WTC11 (cell line): ENCODE measurements around the gene NTN4. TPM values are rescaled to one million over a fixed set of nuclear protein-coding genes. Genes with fewer than 3 reads are reported as not detected.

Source experiments
- ATAC-seq: fragments of 200-7000 bp; cut with Tn5 transposase; 2 replicates; pipeline ENCODE4 v1.10.0; 2021; ENCODE audit warnings: mild to moderate bottlenecking, moderate library complexity
- CTCF ChIA-PET: fragments of 300-600 bp; sonication (Branson Sonifier 250); formaldehyde crosslinking; loops from one replicate; lab custom pipeline; 2021; ENCODE audit warnings: antibody characterized with exemption; lab: Charles Lee
- POLR2A ChIA-PET: fragments of 350-600 bp; sonication (Branson Sonifier 250); formaldehyde crosslinking; loops from one replicate; lab custom pipeline; 2021; ENCODE audit warnings: antibody characterized with exemption; lab: Charles Lee
- DNase-seq: peaks from one replicate; pipeline ENCODE4 v3.0.0; 2021; ENCODE audit warnings: low spot score
- H3K27ac Mint-ChIP-seq: 2 replicates; pipeline ENCODE4 v1.8.0; 2021; ENCODE audit warnings: mixed read lengths
- H3K27me3 Mint-ChIP-seq: 2 replicates; pipeline ENCODE4 v1.8.0; 2021; ENCODE audit warnings: low read depth, mild to moderate bottlenecking, moderate library complexity, mixed read lengths
- H3K36me3 Mint-ChIP-seq: 2 replicates; pipeline ENCODE4 v1.8.0; 2021; ENCODE audit warnings: mixed read lengths
- H3K4me1 Mint-ChIP-seq: 2 replicates; pipeline ENCODE4 v1.8.0; 2022; ENCODE audit warnings: mixed read lengths
- H3K4me3 Mint-ChIP-seq: 2 replicates; pipeline ENCODE4 v1.8.0; 2021; ENCODE audit warnings: mild to moderate bottlenecking, moderate library complexity, mixed read lengths
- H3K9me3 Mint-ChIP-seq: 2 replicates; pipeline ENCODE4 v1.8.0; 2021; ENCODE audit warnings: mixed read lengths
- AFF4 ChIP-seq: sonication (generic); formaldehyde crosslinking; IDR thresholded peaks from 2 replicates; pipeline ENCODE4 v1.8.1; 2023; ENCODE audit warnings: mild to moderate bottlenecking, missing genetic modification reagents, borderline replicate concordance
- AR ChIP-seq: fragments of 250-450 bp; sonication (Bioruptor Pico); IDR thresholded peaks from 2 replicates; pipeline ENCODE4 v1.9.0; 2021; ENCODE audit warnings: mild to moderate bottlenecking
- E2F4 ChIP-seq: sonication (generic); formaldehyde crosslinking; IDR thresholded peaks from 2 replicates; pipeline ENCODE4 v1.8.1; 2022; ENCODE audit warnings: low read depth, mild to moderate bottlenecking, moderate library complexity, missing genetic modification reagents, borderline replicate concordance
- EMX1 ChIP-seq: fragments of 250-450 bp; sonication (Bioruptor Pico); IDR thresholded peaks from 2 replicates; pipeline ENCODE4 v1.8.0; 2021; ENCODE audit warnings: mild to moderate bottlenecking
- FOXP4 ChIP-seq: sonication (generic); formaldehyde crosslinking; IDR thresholded peaks from 2 replicates; pipeline ENCODE4 v1.8.0; 2022; ENCODE audit warnings: mild to moderate bottlenecking, missing genetic modification reagents
- OVOL2 ChIP-seq: fragments of 250-450 bp; sonication (Bioruptor Pico); IDR thresholded peaks from 2 replicates; pipeline ENCODE4 v1.9.0; 2021; ENCODE audit warnings: mild to moderate bottlenecking, borderline replicate concordance
- STAT6 ChIP-seq: sonication (generic); formaldehyde crosslinking; conservative IDR thresholded peaks from 2 replicates; pipeline ENCODE4 v1.8.1; 2023; ENCODE audit warnings: mild to moderate bottlenecking, low read depth, missing genetic modification reagents, moderate library complexity
- TEAD1 ChIP-seq: sonication (generic); formaldehyde crosslinking; IDR thresholded peaks from 2 replicates; pipeline ENCODE4 v1.8.0; 2022; ENCODE audit warnings: mild to moderate bottlenecking, missing genetic modification reagents
- USF1 ChIP-seq: sonication (generic); formaldehyde crosslinking; IDR thresholded peaks from 2 replicates; pipeline ENCODE4 v1.8.0; 2022; ENCODE audit warnings: mild to moderate bottlenecking, missing genetic modification reagents
- USF2 ChIP-seq: sonication (generic); formaldehyde crosslinking; IDR thresholded peaks from 2 replicates; pipeline ENCODE4 v1.8.1; 2023; ENCODE audit warnings: mild to moderate bottlenecking, missing genetic modification reagents, moderate library complexity
- ZNF396 ChIP-seq: fragments of 250-450 bp; sonication (Bioruptor Pico); IDR thresholded peaks from 2 replicates; pipeline ENCODE4 v1.8.0; 2021; ENCODE audit warnings: mild to moderate bottlenecking, moderate library complexity, borderline replicate concordance
- ZNF416 ChIP-seq: fragments of 250-450 bp; sonication (Bioruptor Pico); IDR thresholded peaks from 2 replicates; pipeline ENCODE4 v1.9.0; 2021; ENCODE audit warnings: mild to moderate bottlenecking, inconsistent platforms
- ZNF671 ChIP-seq: fragments of 250-450 bp; sonication (Bioruptor Pico); IDR thresholded peaks from 2 replicates; pipeline ENCODE4 v1.8.0; 2021; ENCODE audit warnings: mild to moderate bottlenecking
- total RNA-seq: library from RNA; stranded (reverse); gene quantifications from 3 replicates; pipeline ENCODE4 v1.2.3, GENCODE V29; 2021

NTN4 gene
- total RNA-seq, 1 experiment from 2014 or later: 2.7 TPM

- TF ChIP-seq AFF4 (CRISPR knock-in tag) (no peak), TEAD1 (no peak), ZNF671 (CRISPR knock-in tag) (no peak), FOXP4 (CRISPR knock-in tag) (no peak)
These were observed 17.2 kb downstream of the NTN4 start (continued) for GRCh38 chr12:95773320-95773719.

GRCh38 chr12:95767703-95768102, 22.9 kb downstream of the NTN4 start:
- POLR2A ChIA-PET: no interaction called here
- no peak overlapping the region for H3K27ac Mint-ChIP-seq
- no peak for ATAC-seq
- H3K4me1 Mint-ChIP-seq: peaks cover 6% of the 10 kb centered on the region; the same call in 1 of the 2 replicates
- no peaks in the 10 kb centered on the region for H3K36me3 Mint-ChIP-seq
- DNase-seq: no peak
- H3K9me3 Mint-ChIP-seq: peaks cover 4% of the 10 kb centered on the region; the same call in 1 of the 2 replicates
- CTCF ChIA-PET: no interaction called here
- no peak for TF ChIP-seq ZNF416 (CRISPR knock-in tag)
- no peak for TF ChIP-seq OVOL2 (CRISPR knock-in tag)
- TF ChIP-seq ZNF671 (CRISPR knock-in tag): no peak
- no peak for TF ChIP-seq ZNF396 (CRISPR knock-in tag)
- no peak for TF ChIP-seq USF2 (CRISPR knock-in tag)
- no peak for TF ChIP-seq E2F4
- TF ChIP-seq STAT6 (CRISPR knock-in tag): no peak
- TF ChIP-seq AR: no peak
- no peak for TF ChIP-seq EMX1 (CRISPR knock-in tag)
- TF ChIP-seq USF1 (CRISPR knock-in tag): no peak
- H3K27me3 Mint-ChIP-seq: no peaks in the 10 kb centered on the region; the same call in 1 of the 2 replicates
- H3K4me3 Mint-ChIP-seq: no peak overlapping the region
